GM23338 (cell line): ENCODE results near the gene SMYD5. TPM values are rescaled to one million over a fixed set of nuclear protein-coding genes. Genes with fewer than 3 reads are reported as not detected.
A peak's percentile ranks its signal among the peaks of the same experiment; 100 is the strongest.

ENCODE experiments used
- ATAC-seq: fragments of 200-7000 bp; cut with Tn5 transposase; 3 replicates; pipeline ENCODE4 v1.9.1; 2020
- DNase-seq: peaks from one replicate; pipeline ENCODE4 v3.0.0-alpha.2; 2015; ENCODE audit warnings: low spot score
- H2AFZ ChIP-seq: fragments of 200-600 bp; sonication (generic); 2 replicates; pipeline ENCODE4 v1.8.0; 2016; ENCODE audit warnings: antibody characterized with exemption, mild to moderate bottlenecking, moderate library complexity
- H3F3A ChIP-seq: fragments of 200-600 bp; sonication (generic); replicated peaks from 2 replicates; pipeline ENCODE4 v1.8.0; 2017; ENCODE audit warnings: antibody characterized with exemption, mixed run types, low read depth
- H3K27ac ChIP-seq: fragments of 200-600 bp; sonication (generic); 2 replicates; pipeline ENCODE4 v1.6.1; 2016; ENCODE audit warnings: low read depth
- H3K27me3 ChIP-seq: fragments of 200-600 bp; sonication (generic); 2 replicates; pipeline ENCODE4 v1.8.0; 2016; ENCODE audit warnings: mild to moderate bottlenecking, mixed run types, moderate library complexity; ENCODE audit not compliant: insufficient read depth
- H3K36me3 ChIP-seq: fragments of 200-600 bp; sonication (generic); 2 replicates; pipeline ENCODE4 v1.8.0; 2016; ENCODE audit warnings: mild to moderate bottlenecking; ENCODE audit not compliant: insufficient read depth
- H3K4me1 ChIP-seq: fragments of 200-600 bp; sonication (generic); 2 replicates; pipeline ENCODE4 v1.8.0; 2016; ENCODE audit warnings: mild to moderate bottlenecking, moderate library complexity; ENCODE audit not compliant: insufficient read depth
- H3K4me2 ChIP-seq: fragments of 200-600 bp; sonication (generic); 2 replicates; pipeline ENCODE4 v1.7.1; 2017; ENCODE audit warnings: mixed run types
- H3K4me3 ChIP-seq: fragments of 200-600 bp; sonication (generic); 2 replicates; pipeline ENCODE4 v1.6.1; 2016; ENCODE audit warnings: mixed run types
- H3K79me2 ChIP-seq: fragments of 200-600 bp; sonication (generic); replicated peaks from 2 replicates; pipeline ENCODE4 v1.8.0; 2017; ENCODE audit warnings: mild to moderate bottlenecking; ENCODE audit not compliant: insufficient read depth
- H3K9me2 ChIP-seq: fragments of 200-600 bp; sonication (generic); 2 replicates; pipeline ENCODE4 v1.8.0; 2017; ENCODE audit not compliant: insufficient read depth
- H4K20me1 ChIP-seq: fragments of 200-600 bp; sonication (generic); replicated peaks from 2 replicates; pipeline ENCODE4 v1.8.0; 2017; ENCODE audit warnings: mild to moderate bottlenecking; ENCODE audit not compliant: insufficient read depth
- H3K27ac Mint-ChIP-seq: 2 replicates; pipeline ENCODE4 v1.8.0; 2020; ENCODE audit warnings: inconsistent platforms, mild to moderate bottlenecking, moderate library complexity, mixed read lengths
- H3K27me3 Mint-ChIP-seq: 3 replicates; pipeline ENCODE4 v1.8.0; 2022; ENCODE audit warnings: low read depth, mild to moderate bottlenecking, moderate library complexity, mixed read lengths, inconsistent platforms; ENCODE audit not compliant: insufficient read depth, poor library complexity
- H3K36me3 Mint-ChIP-seq: 3 replicates; pipeline ENCODE4 v1.8.0; 2021; ENCODE audit warnings: low read depth, mild to moderate bottlenecking, inconsistent platforms, moderate library complexity, mixed read lengths
- H3K4me1 Mint-ChIP-seq: 3 replicates; pipeline ENCODE4 v1.8.0; 2020; ENCODE audit warnings: mild to moderate bottlenecking, inconsistent platforms, mixed read lengths
- H3K4me3 Mint-ChIP-seq: 3 replicates; pipeline ENCODE4 v1.8.0; 2021; ENCODE audit warnings: moderate library complexity, mild to moderate bottlenecking, inconsistent platforms, mixed read lengths
- H3K9me3 Mint-ChIP-seq: 3 replicates; pipeline ENCODE4 v1.8.0; 2020; ENCODE audit warnings: moderate library complexity, mild to moderate bottlenecking, inconsistent platforms, mixed read lengths
- JUNB ChIP-seq: IDR thresholded peaks from one replicate; pipeline ENCODE4 v1.6.1; 2016; ENCODE audit warnings: antibody characterized with exemption; ENCODE audit not compliant: unreplicated experiment
- polyA plus RNA-seq: library from polyadenylated mRNA; unstranded; fragments of >200 nt; fragmentation: Nextera tagmentation; extraction: Ambion mirVana; gene quantifications from 2 replicates; pipeline ENCODE4 v1.2.1, GENCODE V29; 2016
- total RNA-seq: library from RNA; depleted of rRNA; stranded (reverse); fragments of >200 nt; shearing (Covaris generic); gene quantifications from 2 replicates; pipeline ENCODE4 v1.2.3, GENCODE V29; 2014
- TF ChIP-seq, protein P1 (sequence below): fragments of 250-450 bp; sonication (Bioruptor Pico); IDR thresholded peaks from 2 replicates; pipeline ENCODE4 v1.5.0; 2020; ENCODE audit warnings: mild to moderate bottlenecking, moderate library complexity
- TF ChIP-seq, protein P2 (sequence below), 2 experiments: fragments of 200-600 bp in 1 of 2; sonication (generic) in 1 of 2; conservative IDR thresholded peaks; 2 replicates each; pipeline versions ENCODE4 v1.5.1 to v1.6.1; 2016 to 2017; ENCODE audit warnings: antibody characterized with exemption in 2 of 2, low read depth in 2 of 2, mild to moderate bottlenecking in 2 of 2, moderate library complexity in 1 of 2

Gene SMYD5
- total and polyA plus RNA-seq, 2 experiments from 2014 or later = 20.5 to 45.8 TPM

- Mint-ChIP-seq H3K4me3 (peak overlapping the region; percentile 100), H3K27me3 (peaks cover 20% of the 10 kb centered on the region), H3K9me3 (no peaks in the 10 kb centered on the region), H3K4me1 (peaks cover 25% of the 10 kb centered on the region), H3K27ac (no peak overlapping the region), H3K36me3 (peaks cover 19% of the 10 kb centered on the region)
- peak overlapping the region; percentile 80 for H3K4me3 ChIP-seq
- peak overlapping the region; percentile 90 for H2AFZ ChIP-seq
- DNase-seq = no peak
- peak overlapping the region; percentile 90 for H3K4me2 ChIP-seq
- TF ChIP-seq, protein P1, sequence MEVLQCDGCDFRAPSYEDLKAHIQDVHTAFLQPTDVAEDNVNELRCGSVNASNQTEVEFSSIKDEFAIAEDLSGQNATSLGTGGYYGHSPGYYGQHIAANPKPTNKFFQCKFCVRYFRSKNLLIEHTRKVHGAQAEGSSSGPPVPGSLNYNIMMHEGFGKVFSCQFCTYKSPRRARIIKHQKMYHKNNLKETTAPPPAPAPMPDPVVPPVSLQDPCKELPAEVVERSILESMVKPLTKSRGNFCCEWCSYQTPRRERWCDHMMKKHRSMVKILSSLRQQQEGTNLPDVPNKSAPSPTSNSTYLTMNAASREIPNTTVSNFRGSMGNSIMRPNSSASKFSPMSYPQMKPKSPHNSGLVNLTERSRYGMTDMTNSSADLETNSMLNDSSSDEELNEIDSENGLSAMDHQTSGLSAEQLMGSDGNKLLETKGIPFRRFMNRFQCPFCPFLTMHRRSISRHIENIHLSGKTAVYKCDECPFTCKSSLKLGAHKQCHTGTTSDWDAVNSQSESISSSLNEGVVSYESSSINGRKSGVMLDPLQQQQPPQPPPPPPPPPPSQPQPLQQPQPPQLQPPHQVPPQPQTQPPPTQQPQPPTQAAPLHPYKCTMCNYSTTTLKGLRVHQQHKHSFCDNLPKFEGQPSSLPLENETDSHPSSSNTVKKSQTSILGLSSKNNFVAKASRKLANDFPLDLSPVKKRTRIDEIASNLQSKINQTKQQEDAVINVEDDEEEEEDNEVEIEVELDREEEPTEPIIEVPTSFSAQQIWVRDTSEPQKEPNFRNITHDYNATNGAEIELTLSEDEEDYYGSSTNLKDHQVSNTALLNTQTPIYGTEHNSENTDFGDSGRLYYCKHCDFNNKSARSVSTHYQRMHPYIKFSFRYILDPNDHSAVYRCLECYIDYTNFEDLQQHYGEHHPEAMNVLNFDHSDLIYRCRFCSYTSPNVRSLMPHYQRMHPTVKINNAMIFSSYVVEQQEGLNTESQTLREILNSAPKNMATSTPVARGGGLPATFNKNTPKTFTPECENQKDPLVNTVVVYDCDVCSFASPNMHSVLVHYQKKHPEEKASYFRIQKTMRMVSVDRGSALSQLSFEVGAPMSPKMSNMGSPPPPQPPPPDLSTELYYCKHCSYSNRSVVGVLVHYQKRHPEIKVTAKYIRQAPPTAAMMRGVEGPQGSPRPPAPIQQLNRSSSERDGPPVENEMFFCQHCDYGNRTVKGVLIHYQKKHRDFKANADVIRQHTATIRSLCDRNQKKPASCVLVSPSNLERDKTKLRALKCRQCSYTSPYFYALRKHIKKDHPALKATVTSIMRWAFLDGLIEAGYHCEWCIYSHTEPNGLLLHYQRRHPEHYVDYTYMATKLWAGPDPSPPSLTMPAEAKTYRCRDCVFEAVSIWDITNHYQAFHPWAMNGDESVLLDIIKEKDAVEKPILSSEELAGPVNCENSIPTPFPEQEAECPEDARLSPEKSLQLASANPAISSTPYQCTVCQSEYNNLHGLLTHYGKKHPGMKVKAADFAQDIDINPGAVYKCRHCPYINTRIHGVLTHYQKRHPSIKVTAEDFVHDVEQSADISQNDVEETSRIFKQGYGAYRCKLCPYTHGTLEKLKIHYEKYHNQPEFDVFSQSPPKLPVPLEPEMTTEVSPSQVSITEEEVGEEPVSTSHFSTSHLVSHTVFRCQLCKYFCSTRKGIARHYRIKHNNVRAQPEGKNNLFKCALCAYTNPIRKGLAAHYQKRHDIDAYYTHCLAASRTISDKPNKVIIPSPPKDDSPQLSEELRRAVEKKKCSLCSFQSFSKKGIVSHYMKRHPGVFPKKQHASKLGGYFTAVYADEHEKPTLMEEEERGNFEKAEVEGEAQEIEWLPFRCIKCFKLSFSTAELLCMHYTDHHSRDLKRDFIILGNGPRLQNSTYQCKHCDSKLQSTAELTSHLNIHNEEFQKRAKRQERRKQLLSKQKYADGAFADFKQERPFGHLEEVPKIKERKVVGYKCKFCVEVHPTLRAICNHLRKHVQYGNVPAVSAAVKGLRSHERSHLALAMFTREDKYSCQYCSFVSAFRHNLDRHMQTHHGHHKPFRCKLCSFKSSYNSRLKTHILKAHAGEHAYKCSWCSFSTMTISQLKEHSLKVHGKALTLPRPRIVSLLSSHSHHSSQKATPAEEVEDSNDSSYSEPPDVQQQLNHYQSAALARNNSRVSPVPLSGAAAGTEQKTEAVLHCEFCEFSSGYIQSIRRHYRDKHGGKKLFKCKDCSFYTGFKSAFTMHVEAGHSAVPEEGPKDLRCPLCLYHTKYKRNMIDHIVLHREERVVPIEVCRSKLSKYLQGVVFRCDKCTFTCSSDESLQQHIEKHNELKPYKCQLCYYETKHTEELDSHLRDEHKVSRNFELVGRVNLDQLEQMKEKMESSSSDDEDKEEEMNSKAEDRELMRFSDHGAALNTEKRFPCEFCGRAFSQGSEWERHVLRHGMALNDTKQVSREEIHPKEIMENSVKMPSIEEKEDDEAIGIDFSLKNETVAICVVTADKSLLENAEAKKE (CRISPR knock-in tag) = no peak
- TF ChIP-seq, protein P2, sequence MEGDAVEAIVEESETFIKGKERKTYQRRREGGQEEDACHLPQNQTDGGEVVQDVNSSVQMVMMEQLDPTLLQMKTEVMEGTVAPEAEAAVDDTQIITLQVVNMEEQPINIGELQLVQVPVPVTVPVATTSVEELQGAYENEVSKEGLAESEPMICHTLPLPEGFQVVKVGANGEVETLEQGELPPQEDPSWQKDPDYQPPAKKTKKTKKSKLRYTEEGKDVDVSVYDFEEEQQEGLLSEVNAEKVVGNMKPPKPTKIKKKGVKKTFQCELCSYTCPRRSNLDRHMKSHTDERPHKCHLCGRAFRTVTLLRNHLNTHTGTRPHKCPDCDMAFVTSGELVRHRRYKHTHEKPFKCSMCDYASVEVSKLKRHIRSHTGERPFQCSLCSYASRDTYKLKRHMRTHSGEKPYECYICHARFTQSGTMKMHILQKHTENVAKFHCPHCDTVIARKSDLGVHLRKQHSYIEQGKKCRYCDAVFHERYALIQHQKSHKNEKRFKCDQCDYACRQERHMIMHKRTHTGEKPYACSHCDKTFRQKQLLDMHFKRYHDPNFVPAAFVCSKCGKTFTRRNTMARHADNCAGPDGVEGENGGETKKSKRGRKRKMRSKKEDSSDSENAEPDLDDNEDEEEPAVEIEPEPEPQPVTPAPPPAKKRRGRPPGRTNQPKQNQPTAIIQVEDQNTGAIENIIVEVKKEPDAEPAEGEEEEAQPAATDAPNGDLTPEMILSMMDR (conservative IDR thresholded peaks at IDR 0.05; ENCODE audit: low read depth in 2 of 2) = 0 out of 4 replicates have a peak, but pooled peaks of 1 of the 2 experiments have one; percentile 10
- TF ChIP-seq JUNB = no peak
- H3K36me3 ChIP-seq = no peaks in the 10 kb centered on the region
- no peaks in the 10 kb centered on the region for H3K9me2 ChIP-seq
- ATAC-seq = no peak
- no peak overlapping the region for H3K27ac ChIP-seq
- H3K27me3 ChIP-seq = no peaks in the 10 kb centered on the region
- peaks cover 35% of the 10 kb centered on the region for H3K79me2 ChIP-seq
- peaks cover 25% of the 10 kb centered on the region for H4K20me1 ChIP-seq
- H3K4me1 ChIP-seq = peaks cover 27% of the 10 kb centered on the region
- H3F3A ChIP-seq = peaks cover 7% of the 10 kb centered on the region; the same call in 1 of the 2 replicates
Measured at GRCh38 chr2:73232403-73233153, 18.5 kb downstream of the SMYD5 start.
